ENCODE data around the gene MRPL19. TPM values are rescaled to one million over a fixed set of nuclear protein-coding genes. Genes with fewer than 3 reads are reported as not detected.
A peak's percentile ranks its signal among the peaks of the same experiment; 100 is the strongest.

The MRPL19 gene
- total and polyA plus RNA-seq, 2 experiments from 2014 or later: 65.5 to 149 TPM

DNA sequence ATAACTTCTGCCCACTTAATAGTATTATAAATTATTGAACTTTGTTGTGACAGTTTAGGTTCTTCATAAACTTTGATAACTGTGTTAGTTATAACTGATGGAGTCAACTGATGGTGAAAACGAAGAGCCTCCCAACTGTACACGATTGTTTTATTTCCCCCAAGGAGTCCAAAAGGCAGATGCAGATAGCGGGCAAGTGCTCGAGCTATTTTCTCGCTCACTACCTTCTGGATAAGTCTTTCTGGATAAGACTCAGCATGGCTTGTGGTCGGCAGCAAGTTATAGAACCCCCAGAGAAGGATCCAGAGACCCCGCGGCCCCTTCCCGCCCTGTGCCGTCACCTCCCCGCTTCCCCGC, 63.6 kb downstream of the MRPL19 start:
- Mint-ChIP-seq H3K27ac (peak overlapping the region; percentile 96), H3K4me1 (peaks cover 18% of the 10 kb centered on the region), H3K4me3 (peak overlapping the region; percentile 89), H3K36me3 (ENCODE audit: low read depth) (peaks cover 13% of the 10 kb centered on the region), H3K9me3 (no peaks in the 10 kb centered on the region; the same call in 2 of the 3 replicates), H3K27me3 (ENCODE audit: insufficient read depth, low read depth, poor library complexity) (peaks cover 3% of the 10 kb centered on the region)
- peaks cover 16% of the 10 kb centered on the region for H3K4me1 ChIP-seq (ENCODE audit: insufficient read depth)
- H3K9me2 ChIP-seq (ENCODE audit: insufficient read depth): no peaks in the 10 kb centered on the region
- H3K27me3 ChIP-seq (ENCODE audit: insufficient read depth): no peaks in the 10 kb centered on the region
- no peaks in the 10 kb centered on the region for H3K36me3 ChIP-seq (ENCODE audit: insufficient read depth)
- peaks cover 13% of the 10 kb centered on the region for H3K79me2 ChIP-seq (replicated peaks; ENCODE audit: insufficient read depth)
- TF ChIP-seq, protein P1, sequence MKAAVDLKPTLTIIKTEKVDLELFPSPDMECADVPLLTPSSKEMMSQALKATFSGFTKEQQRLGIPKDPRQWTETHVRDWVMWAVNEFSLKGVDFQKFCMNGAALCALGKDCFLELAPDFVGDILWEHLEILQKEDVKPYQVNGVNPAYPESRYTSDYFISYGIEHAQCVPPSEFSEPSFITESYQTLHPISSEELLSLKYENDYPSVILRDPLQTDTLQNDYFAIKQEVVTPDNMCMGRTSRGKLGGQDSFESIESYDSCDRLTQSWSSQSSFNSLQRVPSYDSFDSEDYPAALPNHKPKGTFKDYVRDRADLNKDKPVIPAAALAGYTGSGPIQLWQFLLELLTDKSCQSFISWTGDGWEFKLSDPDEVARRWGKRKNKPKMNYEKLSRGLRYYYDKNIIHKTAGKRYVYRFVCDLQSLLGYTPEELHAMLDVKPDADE (IDR thresholded peaks at IDR 0.05): no peak
- no peak for TF ChIP-seq NANOG (IDR thresholded peaks at IDR 0.05; ENCODE audit: borderline replicate concordance)
- no peak for TF ChIP-seq JUNB (IDR thresholded peaks at IDR 0.05; ENCODE audit: unreplicated experiment)
- TF ChIP-seq CREB1 (CRISPR knock-in tag; IDR thresholded peaks at IDR 0.05; ENCODE audit: low read depth): no peak
- no peak for TF ChIP-seq ZNF331 (CRISPR knock-in tag; IDR thresholded peaks at IDR 0.05; ENCODE audit: low read depth)
- TF ChIP-seq EZH2 (IDR thresholded peaks at IDR 0.05; ENCODE audit: low read depth, unreplicated experiment): no peak
- no peak for TF ChIP-seq STAT1 (IDR thresholded peaks at IDR 0.05; ENCODE audit: unreplicated experiment)
- TF ChIP-seq, protein P2, sequence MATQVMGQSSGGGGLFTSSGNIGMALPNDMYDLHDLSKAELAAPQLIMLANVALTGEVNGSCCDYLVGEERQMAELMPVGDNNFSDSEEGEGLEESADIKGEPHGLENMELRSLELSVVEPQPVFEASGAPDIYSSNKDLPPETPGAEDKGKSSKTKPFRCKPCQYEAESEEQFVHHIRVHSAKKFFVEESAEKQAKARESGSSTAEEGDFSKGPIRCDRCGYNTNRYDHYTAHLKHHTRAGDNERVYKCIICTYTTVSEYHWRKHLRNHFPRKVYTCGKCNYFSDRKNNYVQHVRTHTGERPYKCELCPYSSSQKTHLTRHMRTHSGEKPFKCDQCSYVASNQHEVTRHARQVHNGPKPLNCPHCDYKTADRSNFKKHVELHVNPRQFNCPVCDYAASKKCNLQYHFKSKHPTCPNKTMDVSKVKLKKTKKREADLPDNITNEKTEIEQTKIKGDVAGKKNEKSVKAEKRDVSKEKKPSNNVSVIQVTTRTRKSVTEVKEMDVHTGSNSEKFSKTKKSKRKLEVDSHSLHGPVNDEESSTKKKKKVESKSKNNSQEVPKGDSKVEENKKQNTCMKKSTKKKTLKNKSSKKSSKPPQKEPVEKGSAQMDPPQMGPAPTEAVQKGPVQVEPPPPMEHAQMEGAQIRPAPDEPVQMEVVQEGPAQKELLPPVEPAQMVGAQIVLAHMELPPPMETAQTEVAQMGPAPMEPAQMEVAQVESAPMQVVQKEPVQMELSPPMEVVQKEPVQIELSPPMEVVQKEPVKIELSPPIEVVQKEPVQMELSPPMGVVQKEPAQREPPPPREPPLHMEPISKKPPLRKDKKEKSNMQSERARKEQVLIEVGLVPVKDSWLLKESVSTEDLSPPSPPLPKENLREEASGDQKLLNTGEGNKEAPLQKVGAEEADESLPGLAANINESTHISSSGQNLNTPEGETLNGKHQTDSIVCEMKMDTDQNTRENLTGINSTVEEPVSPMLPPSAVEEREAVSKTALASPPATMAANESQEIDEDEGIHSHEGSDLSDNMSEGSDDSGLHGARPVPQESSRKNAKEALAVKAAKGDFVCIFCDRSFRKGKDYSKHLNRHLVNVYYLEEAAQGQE (IDR thresholded peaks at IDR 0.05; ENCODE audit: unreplicated experiment): no peak
- TF ChIP-seq, protein P3, sequence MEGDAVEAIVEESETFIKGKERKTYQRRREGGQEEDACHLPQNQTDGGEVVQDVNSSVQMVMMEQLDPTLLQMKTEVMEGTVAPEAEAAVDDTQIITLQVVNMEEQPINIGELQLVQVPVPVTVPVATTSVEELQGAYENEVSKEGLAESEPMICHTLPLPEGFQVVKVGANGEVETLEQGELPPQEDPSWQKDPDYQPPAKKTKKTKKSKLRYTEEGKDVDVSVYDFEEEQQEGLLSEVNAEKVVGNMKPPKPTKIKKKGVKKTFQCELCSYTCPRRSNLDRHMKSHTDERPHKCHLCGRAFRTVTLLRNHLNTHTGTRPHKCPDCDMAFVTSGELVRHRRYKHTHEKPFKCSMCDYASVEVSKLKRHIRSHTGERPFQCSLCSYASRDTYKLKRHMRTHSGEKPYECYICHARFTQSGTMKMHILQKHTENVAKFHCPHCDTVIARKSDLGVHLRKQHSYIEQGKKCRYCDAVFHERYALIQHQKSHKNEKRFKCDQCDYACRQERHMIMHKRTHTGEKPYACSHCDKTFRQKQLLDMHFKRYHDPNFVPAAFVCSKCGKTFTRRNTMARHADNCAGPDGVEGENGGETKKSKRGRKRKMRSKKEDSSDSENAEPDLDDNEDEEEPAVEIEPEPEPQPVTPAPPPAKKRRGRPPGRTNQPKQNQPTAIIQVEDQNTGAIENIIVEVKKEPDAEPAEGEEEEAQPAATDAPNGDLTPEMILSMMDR (conservative IDR thresholded peaks at IDR 0.05; ENCODE audit: low read depth in 2 of 2): no peak
- no peak for TF ChIP-seq EZH2phosphoT487 (IDR thresholded peaks at IDR 0.05; ENCODE audit: unreplicated experiment)
- TF ChIP-seq, protein P4, sequence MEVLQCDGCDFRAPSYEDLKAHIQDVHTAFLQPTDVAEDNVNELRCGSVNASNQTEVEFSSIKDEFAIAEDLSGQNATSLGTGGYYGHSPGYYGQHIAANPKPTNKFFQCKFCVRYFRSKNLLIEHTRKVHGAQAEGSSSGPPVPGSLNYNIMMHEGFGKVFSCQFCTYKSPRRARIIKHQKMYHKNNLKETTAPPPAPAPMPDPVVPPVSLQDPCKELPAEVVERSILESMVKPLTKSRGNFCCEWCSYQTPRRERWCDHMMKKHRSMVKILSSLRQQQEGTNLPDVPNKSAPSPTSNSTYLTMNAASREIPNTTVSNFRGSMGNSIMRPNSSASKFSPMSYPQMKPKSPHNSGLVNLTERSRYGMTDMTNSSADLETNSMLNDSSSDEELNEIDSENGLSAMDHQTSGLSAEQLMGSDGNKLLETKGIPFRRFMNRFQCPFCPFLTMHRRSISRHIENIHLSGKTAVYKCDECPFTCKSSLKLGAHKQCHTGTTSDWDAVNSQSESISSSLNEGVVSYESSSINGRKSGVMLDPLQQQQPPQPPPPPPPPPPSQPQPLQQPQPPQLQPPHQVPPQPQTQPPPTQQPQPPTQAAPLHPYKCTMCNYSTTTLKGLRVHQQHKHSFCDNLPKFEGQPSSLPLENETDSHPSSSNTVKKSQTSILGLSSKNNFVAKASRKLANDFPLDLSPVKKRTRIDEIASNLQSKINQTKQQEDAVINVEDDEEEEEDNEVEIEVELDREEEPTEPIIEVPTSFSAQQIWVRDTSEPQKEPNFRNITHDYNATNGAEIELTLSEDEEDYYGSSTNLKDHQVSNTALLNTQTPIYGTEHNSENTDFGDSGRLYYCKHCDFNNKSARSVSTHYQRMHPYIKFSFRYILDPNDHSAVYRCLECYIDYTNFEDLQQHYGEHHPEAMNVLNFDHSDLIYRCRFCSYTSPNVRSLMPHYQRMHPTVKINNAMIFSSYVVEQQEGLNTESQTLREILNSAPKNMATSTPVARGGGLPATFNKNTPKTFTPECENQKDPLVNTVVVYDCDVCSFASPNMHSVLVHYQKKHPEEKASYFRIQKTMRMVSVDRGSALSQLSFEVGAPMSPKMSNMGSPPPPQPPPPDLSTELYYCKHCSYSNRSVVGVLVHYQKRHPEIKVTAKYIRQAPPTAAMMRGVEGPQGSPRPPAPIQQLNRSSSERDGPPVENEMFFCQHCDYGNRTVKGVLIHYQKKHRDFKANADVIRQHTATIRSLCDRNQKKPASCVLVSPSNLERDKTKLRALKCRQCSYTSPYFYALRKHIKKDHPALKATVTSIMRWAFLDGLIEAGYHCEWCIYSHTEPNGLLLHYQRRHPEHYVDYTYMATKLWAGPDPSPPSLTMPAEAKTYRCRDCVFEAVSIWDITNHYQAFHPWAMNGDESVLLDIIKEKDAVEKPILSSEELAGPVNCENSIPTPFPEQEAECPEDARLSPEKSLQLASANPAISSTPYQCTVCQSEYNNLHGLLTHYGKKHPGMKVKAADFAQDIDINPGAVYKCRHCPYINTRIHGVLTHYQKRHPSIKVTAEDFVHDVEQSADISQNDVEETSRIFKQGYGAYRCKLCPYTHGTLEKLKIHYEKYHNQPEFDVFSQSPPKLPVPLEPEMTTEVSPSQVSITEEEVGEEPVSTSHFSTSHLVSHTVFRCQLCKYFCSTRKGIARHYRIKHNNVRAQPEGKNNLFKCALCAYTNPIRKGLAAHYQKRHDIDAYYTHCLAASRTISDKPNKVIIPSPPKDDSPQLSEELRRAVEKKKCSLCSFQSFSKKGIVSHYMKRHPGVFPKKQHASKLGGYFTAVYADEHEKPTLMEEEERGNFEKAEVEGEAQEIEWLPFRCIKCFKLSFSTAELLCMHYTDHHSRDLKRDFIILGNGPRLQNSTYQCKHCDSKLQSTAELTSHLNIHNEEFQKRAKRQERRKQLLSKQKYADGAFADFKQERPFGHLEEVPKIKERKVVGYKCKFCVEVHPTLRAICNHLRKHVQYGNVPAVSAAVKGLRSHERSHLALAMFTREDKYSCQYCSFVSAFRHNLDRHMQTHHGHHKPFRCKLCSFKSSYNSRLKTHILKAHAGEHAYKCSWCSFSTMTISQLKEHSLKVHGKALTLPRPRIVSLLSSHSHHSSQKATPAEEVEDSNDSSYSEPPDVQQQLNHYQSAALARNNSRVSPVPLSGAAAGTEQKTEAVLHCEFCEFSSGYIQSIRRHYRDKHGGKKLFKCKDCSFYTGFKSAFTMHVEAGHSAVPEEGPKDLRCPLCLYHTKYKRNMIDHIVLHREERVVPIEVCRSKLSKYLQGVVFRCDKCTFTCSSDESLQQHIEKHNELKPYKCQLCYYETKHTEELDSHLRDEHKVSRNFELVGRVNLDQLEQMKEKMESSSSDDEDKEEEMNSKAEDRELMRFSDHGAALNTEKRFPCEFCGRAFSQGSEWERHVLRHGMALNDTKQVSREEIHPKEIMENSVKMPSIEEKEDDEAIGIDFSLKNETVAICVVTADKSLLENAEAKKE (CRISPR knock-in tag; IDR thresholded peaks at IDR 0.05): no peak
- TF ChIP-seq ZNF114 (CRISPR knock-in tag; IDR thresholded peaks at IDR 0.05): no peak
- H3K4me2 ChIP-seq: peak overlapping the region; percentile 72
- peaks cover 5% of the 10 kb centered on the region; the same call in 1 of the 2 replicates for H3F3A ChIP-seq (replicated peaks; ENCODE audit: low read depth)
- H4K20me1 ChIP-seq (replicated peaks; ENCODE audit: insufficient read depth): no peaks in the 10 kb centered on the region
- DNase-seq (ENCODE audit: low spot score) (no peak), ATAC-seq (no peak)
- H3K4me3 ChIP-seq: peak overlapping the region; percentile 60
- H3K27ac ChIP-seq (ENCODE audit: low read depth): peak overlapping the region; percentile 86
- peak overlapping the region; percentile 94 for H2AFZ ChIP-seq

All from GM23338 (cell line).